GM20000 (cell line): Measurements from ENCODE around the gene ECPAS.
"Not testable (repeated sequence)": the region's sequence is repeated elsewhere in the genome, so short reads cannot be mapped to it uniquely, and the experiment has no call there.

Experiments
- DNase-seq: peaks from one replicate; pipeline ENCODE4 v3.0.0; 2012; ENCODE audit warnings: low spot score
- TF ChIP-seq, protein P1 (sequence below): IDR thresholded peaks from 2 replicates; pipeline ENCODE4 v1.5.1; 2012; ENCODE audit warnings: mild to moderate bottlenecking, control low read depth; ENCODE audit errors: extremely low read depth, missing control alignments

ECPAS gene

DNA sequence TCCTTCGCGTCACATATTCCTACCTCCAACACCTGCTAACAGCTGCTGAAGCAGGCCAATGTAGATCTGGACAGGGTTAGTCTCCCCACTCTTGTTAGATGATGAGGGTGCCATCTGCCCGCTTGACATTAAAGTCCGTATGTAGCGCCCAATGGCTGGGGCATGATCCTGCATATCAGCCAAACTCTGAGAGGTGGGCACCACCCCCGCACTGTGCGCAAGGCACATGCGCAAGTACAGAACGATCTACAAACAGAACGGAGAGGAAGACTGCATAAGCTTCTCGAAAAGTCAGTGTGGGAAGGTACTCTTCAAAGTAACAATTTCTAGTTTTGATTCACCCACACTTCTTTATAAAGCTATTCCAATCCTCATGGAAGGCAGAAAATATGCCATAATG lies 69.8 kb downstream of the ECPAS start:
- TF ChIP-seq, protein P1, sequence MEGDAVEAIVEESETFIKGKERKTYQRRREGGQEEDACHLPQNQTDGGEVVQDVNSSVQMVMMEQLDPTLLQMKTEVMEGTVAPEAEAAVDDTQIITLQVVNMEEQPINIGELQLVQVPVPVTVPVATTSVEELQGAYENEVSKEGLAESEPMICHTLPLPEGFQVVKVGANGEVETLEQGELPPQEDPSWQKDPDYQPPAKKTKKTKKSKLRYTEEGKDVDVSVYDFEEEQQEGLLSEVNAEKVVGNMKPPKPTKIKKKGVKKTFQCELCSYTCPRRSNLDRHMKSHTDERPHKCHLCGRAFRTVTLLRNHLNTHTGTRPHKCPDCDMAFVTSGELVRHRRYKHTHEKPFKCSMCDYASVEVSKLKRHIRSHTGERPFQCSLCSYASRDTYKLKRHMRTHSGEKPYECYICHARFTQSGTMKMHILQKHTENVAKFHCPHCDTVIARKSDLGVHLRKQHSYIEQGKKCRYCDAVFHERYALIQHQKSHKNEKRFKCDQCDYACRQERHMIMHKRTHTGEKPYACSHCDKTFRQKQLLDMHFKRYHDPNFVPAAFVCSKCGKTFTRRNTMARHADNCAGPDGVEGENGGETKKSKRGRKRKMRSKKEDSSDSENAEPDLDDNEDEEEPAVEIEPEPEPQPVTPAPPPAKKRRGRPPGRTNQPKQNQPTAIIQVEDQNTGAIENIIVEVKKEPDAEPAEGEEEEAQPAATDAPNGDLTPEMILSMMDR, result no peak
- no peak for DNase-seq

DNA sequence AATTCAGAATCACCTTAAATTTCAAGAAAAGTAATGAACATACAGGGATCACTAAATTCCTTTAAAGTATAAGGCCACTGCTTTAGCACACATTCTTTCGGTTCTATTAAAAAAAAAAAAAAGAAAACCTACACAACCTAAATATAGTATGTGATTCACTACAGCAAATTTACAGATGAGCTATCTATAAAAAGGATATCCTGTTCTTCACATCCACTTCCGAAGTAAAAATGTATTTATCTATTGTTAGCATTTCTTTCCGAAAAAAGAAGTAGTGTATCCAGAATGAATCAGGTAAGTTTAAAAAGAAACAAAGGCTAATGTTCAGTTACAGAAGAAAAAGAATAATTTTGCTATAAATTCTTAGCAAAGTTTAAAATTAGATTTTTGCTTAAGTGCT lies 70.2 kb downstream of the ECPAS start:
- DNase-seq, result no peak

DNA sequence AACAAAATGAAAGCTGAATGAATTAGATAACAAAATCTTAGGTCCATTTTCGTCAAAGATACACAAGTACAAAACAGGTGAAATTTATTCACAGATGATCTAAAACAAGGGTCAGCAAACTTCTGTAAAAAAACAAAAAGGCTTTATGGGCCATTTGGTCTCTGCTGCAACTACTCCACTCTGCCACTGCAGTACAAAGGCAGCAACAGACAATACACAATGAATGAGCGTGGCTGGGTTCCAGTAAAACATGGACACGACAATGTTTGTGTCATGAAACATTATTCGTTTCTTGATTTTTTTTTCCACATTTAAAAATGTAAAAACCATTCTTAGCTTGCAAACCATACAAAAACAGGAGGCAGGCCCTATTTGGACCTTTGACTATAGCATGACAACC lies 71.9 kb downstream of the ECPAS start:
- DNase-seq, result no peak
- TF ChIP-seq, protein P1, result no peak

More for the DNA sequence above, 70.2 kb downstream of the ECPAS start:
- TF ChIP-seq, protein P1, result no peak

DNA sequence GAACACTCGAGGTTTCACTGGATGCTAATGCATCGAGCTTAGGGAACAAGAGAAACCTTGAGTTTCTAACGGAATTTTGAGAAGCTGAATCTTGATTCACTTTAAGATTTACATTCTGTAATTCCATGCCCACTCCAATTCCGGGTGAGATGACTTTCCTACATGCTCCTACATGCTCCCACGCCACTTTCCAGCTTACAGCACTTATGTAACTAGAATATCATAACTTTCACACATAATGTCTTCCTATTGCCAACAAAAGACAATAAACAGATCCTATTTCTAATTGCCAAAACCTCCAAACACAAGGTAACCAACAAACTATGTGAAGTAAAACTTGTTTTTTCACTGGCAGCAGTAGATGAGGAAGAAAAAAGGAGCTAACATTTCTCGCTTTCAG lies 72.9 kb downstream of the ECPAS start:
- TF ChIP-seq, protein P1, result no peak
- DNase-seq, result no peak

DNA sequence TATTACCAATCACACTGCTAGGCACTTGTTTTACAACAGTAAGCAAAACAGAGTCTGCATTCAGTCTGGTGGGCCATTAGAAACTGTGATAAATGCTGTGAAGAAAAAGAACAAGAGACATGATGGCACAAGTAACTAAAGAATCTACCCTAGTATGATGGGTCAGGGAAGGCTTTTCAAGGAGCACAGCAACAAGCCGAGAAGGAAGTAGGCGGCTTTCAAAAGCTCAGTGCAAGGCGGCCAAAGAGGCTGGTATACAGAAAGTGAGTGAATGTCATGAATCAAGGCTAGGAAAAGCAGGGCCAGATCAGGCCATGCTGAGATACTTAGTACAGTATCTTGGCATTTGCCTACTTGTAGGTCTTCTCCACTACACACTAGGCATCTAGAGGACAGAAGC lies 76.4 kb downstream of the ECPAS start:
- TF ChIP-seq, protein P1, result no peak
- DNase-seq, result no peak

DNA sequence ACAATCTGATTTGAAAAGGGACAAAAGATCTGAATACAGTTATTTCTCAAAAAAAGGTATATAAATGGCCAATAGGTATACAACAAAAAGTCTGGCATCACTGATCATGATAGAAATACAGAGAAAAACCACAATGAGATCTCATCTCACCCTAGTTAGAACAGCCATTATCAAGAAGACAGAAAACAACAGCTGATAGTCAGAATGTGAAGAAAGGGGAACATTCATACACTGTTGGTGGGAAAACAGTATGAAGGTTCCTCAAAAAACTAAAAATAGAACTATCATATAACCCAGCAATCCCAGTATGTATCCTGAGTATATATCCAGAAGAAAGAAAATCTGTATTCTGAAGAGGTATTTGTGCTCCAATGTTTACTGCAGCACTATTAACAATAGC lies 78.5 kb downstream of the ECPAS start:
- no peak for DNase-seq
- TF ChIP-seq, protein P1, result no peak

DNA sequence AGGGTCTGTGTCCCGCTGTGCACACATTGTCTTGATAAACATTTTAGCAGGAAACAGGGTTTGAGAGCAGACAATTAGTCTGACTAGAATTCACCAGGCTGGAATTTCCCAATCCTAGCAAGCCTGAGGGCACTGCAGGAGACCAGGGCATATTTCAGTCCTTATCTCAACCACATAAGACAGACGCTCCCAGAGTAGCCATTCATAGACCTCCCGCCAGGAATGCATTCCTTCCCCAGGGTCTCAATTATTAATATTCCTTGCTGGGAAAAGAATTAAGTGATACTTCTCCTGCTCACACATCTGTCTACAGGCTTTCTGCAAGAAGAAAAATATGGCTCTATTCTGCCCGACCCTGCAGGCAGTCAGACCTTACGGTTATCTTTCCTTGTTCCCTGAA lies 82.7 kb downstream of the ECPAS start:
- DNase-seq, result not testable (repeated sequence)

DNA sequence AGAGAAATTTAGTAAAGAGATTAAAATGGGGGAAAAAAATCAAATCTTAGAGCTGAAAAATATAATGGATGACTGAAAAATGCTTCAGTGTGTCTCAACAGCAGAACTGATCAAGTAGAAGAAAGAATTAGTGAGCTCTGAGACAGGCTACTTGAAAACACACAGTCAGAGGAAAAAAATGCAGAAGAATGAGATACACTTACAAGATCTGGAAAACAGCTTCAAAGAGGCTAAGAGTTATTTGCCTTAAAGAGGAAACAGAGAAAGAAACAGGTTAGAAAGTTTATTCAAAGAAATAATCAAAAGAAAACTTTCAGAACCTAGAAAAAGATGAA lies 83.7 kb downstream of the ECPAS start:
- TF ChIP-seq, protein P1, result no peak

More for the DNA sequence above, 83.7 kb downstream of the ECPAS start:
- DNase-seq, result no peak
